IMR-90 (cell line): ENCODE data around the gene MAP6. TPM values are rescaled to one million over a fixed set of nuclear protein-coding genes. Genes with fewer than 3 reads are reported as not detected.
A peak's percentile ranks its signal among the peaks of the same experiment; 100 is the strongest.

Experiments used
- ATAC-seq: fragments of 200-7000 bp; cut with Tn5 transposase; 2 replicates; pipeline ENCODE4 v1.9.1; 2020; ENCODE audit warnings: low read depth, mild to moderate bottlenecking, moderate library complexity
- BruUV-seq: library from RNA; stranded (reverse); fragments of 400-500 nt; replicated peaks from 2 replicates; lab custom pipeline; 2021; lab: Mats Ljungman, UMichigan
- CTCF ChIA-PET: fragments of 300-600 bp; formaldehyde crosslinking; extraction: SDS; loops from one replicate; lab custom pipeline; 2021; ENCODE audit warnings: antibody characterized with exemption; lab: Yijun Ruan, JAX
- POLR2A ChIA-PET: fragments of 300-600 bp; sonication (Branson Sonifier 250); formaldehyde crosslinking; loops from one replicate; lab custom pipeline; 2022; ENCODE audit warnings: antibody characterized with exemption; ENCODE audit not compliant: unreplicated experiment; lab: Charles Lee
- DNase-seq: peaks from one replicate; pipeline ENCODE4 v3.0.0; 2013
- H2AFZ ChIP-seq: replicated peaks from 2 replicates; pipeline ENCODE3; 2013; ENCODE audit warnings: low read length, mild to moderate bottlenecking; ENCODE audit not compliant: poor library complexity
- H2AK5ac ChIP-seq: 2 replicates; pipeline ENCODE4 v1.6.1; 2013; ENCODE audit warnings: low read depth, low read length, inconsistent platforms
- H2AK9ac ChIP-seq: replicated peaks from 2 replicates; pipeline ENCODE3; 2013; ENCODE audit warnings: mild to moderate bottlenecking, low read depth, low read length, moderate library complexity; ENCODE audit not compliant: poor library complexity
- H2BK120ac ChIP-seq: 2 replicates; pipeline ENCODE4 v1.6.1; 2013; ENCODE audit warnings: low read depth, low read length, inconsistent platforms
- H2BK15ac ChIP-seq: 3 replicates; pipeline ENCODE4 v1.6.1; 2013; ENCODE audit warnings: low read depth, low read length, inconsistent platforms
- H2BK20ac ChIP-seq: 2 replicates; pipeline ENCODE4 v1.6.1; 2013; ENCODE audit warnings: low read depth, mild to moderate bottlenecking, inconsistent platforms, low read length, moderate library complexity
- H2BK5ac ChIP-seq: 2 replicates; pipeline ENCODE4 v1.6.1; 2013; ENCODE audit warnings: mild to moderate bottlenecking, low read depth, low read length, inconsistent platforms; ENCODE audit not compliant: poor library complexity, severe bottlenecking
- H3K14ac ChIP-seq: replicated peaks from 2 replicates; pipeline ENCODE4 v1.6.1; 2013; ENCODE audit warnings: low read depth, low read length, inconsistent platforms
- H3K18ac ChIP-seq: 2 replicates; pipeline ENCODE4 v1.6.1; 2013; ENCODE audit warnings: low read depth, low read length, control low read depth
- H3K23ac ChIP-seq: 2 replicates; pipeline ENCODE4 v1.6.1; 2013; ENCODE audit warnings: low read depth, low read length, inconsistent platforms
- H3K27ac ChIP-seq: 2 replicates; pipeline ENCODE4 v1.5.1; 2013; ENCODE audit warnings: mild to moderate bottlenecking, control low read depth, low read length; ENCODE audit not compliant: insufficient read depth
- H3K27me3 ChIP-seq: 2 replicates; pipeline ENCODE4 v1.6.1; 2013; ENCODE audit warnings: low read length; ENCODE audit not compliant: control insufficient read depth, insufficient read depth
- H3K36me3 ChIP-seq: 2 replicates; pipeline ENCODE4 v1.6.1; 2013; ENCODE audit warnings: low read length, mixed read lengths; ENCODE audit not compliant: control insufficient read depth, insufficient read depth
- H3K4ac ChIP-seq: 2 replicates; pipeline ENCODE4 v1.6.1; 2013; ENCODE audit warnings: low read depth, low read length, inconsistent platforms
- H3K4me1 ChIP-seq: 2 replicates; pipeline ENCODE4 v1.6.1; 2013; ENCODE audit warnings: low read length, mixed read lengths; ENCODE audit not compliant: control insufficient read depth, insufficient read depth
- H3K4me2 ChIP-seq: 2 replicates; pipeline ENCODE4 v1.6.1; 2013; ENCODE audit warnings: low read depth, mild to moderate bottlenecking, control low read depth, low read length, moderate library complexity
- H3K4me3 ChIP-seq: 2 replicates; pipeline ENCODE4 v1.5.1; 2013; ENCODE audit warnings: low read depth, mild to moderate bottlenecking, control low read depth, low read length, moderate library complexity; ENCODE audit not compliant: insufficient read depth
- H3K56ac ChIP-seq: 2 replicates; pipeline ENCODE4 v1.6.1; 2013; ENCODE audit warnings: low read length, inconsistent platforms; ENCODE audit not compliant: insufficient read depth; ENCODE audit errors: extremely low read depth
- H3K79me1 ChIP-seq, 2 experiments: 2 replicates each; pipeline ENCODE4 v1.6.1; 2013; ENCODE audit warnings: low read length in 2 of 2, inconsistent platforms in 1 of 2, low read depth in 1 of 2
- H3K9ac ChIP-seq: 2 replicates; pipeline ENCODE4 v1.6.1; 2013; ENCODE audit warnings: low read depth, low read length, control low read depth
- H3K9me1 ChIP-seq: 2 replicates; pipeline ENCODE4 v1.6.1; 2013; ENCODE audit warnings: low read length, inconsistent platforms; ENCODE audit not compliant: insufficient read depth
- H3K9me3 ChIP-seq: 2 replicates; pipeline ENCODE4 v1.6.1; 2013; ENCODE audit warnings: low read length; ENCODE audit not compliant: control insufficient read depth, insufficient read depth
- H4K20me1 ChIP-seq: 2 replicates; pipeline ENCODE4 v1.6.1; 2013; ENCODE audit warnings: low read length, inconsistent platforms; ENCODE audit not compliant: insufficient read depth
- H4K5ac ChIP-seq: 2 replicates; pipeline ENCODE4 v1.6.1; 2013; ENCODE audit warnings: mild to moderate bottlenecking, low read depth, low read length, control low read depth
- H4K8ac ChIP-seq, 2 experiments: 2 replicates each; pipeline ENCODE4 v1.6.1; 2013; ENCODE audit warnings: low read depth in 2 of 2, low read length in 2 of 2, control low read depth in 1 of 2, inconsistent platforms in 1 of 2
- H4K91ac ChIP-seq: 2 replicates; pipeline ENCODE4 v1.6.1; 2013; ENCODE audit warnings: low read depth, low read length, inconsistent platforms; ENCODE audit not compliant: insufficient read depth
- BHLHE40 ChIP-seq: fragments of 150-350 bp; IDR thresholded peaks from 2 replicates; pipeline ENCODE4 v1.6.1; 2016; ENCODE audit warnings: mild to moderate bottlenecking, low read depth, low read length
- CHD1 ChIP-seq: IDR thresholded peaks from 2 replicates; pipeline ENCODE4 v1.6.1; 2012; ENCODE audit warnings: low read depth, low read length, improper control_type of control experiment
- ELK1 ChIP-seq: fragments of 150-350 bp; IDR thresholded peaks from 2 replicates; pipeline ENCODE4 v1.6.1; 2016; ENCODE audit warnings: low read depth, mild to moderate bottlenecking, low read length, moderate library complexity, borderline replicate concordance
- FOS ChIP-seq: fragments of 150-350 bp; IDR thresholded peaks from 2 replicates; pipeline ENCODE4 v1.6.1; 2016; ENCODE audit warnings: low read depth, low read length
- MAFK ChIP-seq: IDR thresholded peaks from 2 replicates; pipeline ENCODE4 v1.6.1; 2012; ENCODE audit warnings: low read depth, low read length, improper control_type of control experiment
- RFX5 ChIP-seq: IDR thresholded peaks from 2 replicates; pipeline ENCODE4 v1.8.0; 2012; ENCODE audit warnings: low read depth, mild to moderate bottlenecking, low read length, moderate library complexity
- WGBS, 2 experiments: methylation state at CpG; one replicate each; pipeline versions ENCODE4 v1.1.5 to v1.1.7; 2013; ENCODE audit warnings: missing lambda C conversion rate in 2 of 2; ENCODE audit not compliant: insufficient read length in 1 of 2; ENCODE audit errors: extremely low coverage in 2 of 2; 5-methylcytosine and 5-hydroxymethylcytosine counted together
- dilution Hi-C: fragments of 300-500 bp; cut with HindIII; formaldehyde crosslinking; loops from one replicate; pipeline ENCODE4 v1.14.3; 2018; ENCODE audit warnings: low sequenced_read_pairs; ENCODE audit not compliant: unreplicated experiment
- in situ Hi-C: fragments of 300-500 bp; cut with MboI; formaldehyde crosslinking; loops from 3 replicates; pipeline ENCODE4 v1.14.3; 2019; ENCODE audit warnings: low sequenced_read_pairs, inconsistent platforms, mixed read lengths
- intact Hi-C: fragments of 100-400 bp; cut with micrococcal nuclease; formaldehyde crosslinking; loops from 2 replicates; pipeline ENCODE4 v1.10.0; 2022
- polyA plus RNA-seq, 3 experiments: library from polyadenylated mRNA; depleted of rRNA; stranded (reverse); fragments of >200 nt; gene quantifications; 2 replicates each; pipeline ENCODE4 v1.2.3, GENCODE V29; 2012; ENCODE audit warnings: low replicate concordance in 1 of 3
- total RNA-seq: library from RNA; depleted of rRNA; stranded (reverse); fragments of >200 nt; gene quantifications from 2 replicates; pipeline ENCODE4 v1.2.3, GENCODE V29; 2012

The MAP6 gene
- total and polyA plus RNA-seq, 2 of the 4 experiments (the other 2 are of a cell fraction), result 3.0 to 3.4 TPM

GRCh38 chr11:75659836-75660235 is 9.0 kb downstream of the MAP6 start:
- WGBS, 2 experiments, result no CpG with 5 or more reads among the region's 1 CpG
- Histone ChIP-seq H3K27ac (no peak overlapping the region), H3K18ac (no peak overlapping the region; the same call in 1 of the 2 replicates), H2BK20ac (no peak overlapping the region), H2AK9ac (no peak overlapping the region), H3K9me3 (no peaks in the 10 kb centered on the region), H3K4ac (no peak overlapping the region), H3K4me2 (no peak overlapping the region), H4K91ac (no peak overlapping the region), H3K9me1 (peaks cover 12% of the 10 kb centered on the region), H3K9ac (no peak overlapping the region), H4K5ac (no peak overlapping the region; the same call in 1 of the 2 replicates), H3K23ac (no peak overlapping the region), H3K4me3 (no peak overlapping the region), H2BK5ac (peak overlapping the region; percentile 13), H2BK15ac (no peak overlapping the region), H3K36me3 (no peaks in the 10 kb centered on the region), H2AFZ (no peak overlapping the region), H3K56ac (no peak overlapping the region), H3K4me1 (peaks cover 15% of the 10 kb centered on the region), H4K8ac (no peak overlapping the region), H3K79me1 (peaks cover 0 to 3% of the 10 kb centered on the region in 2 experiments; a peak in 1 of 4 replicates), H4K20me1 (no peaks in the 10 kb centered on the region), H2BK120ac (no peak overlapping the region), H3K27me3 (no peaks in the 10 kb centered on the region; the same call in 1 of the 2 replicates), H2AK5ac (no peak overlapping the region), H3K14ac (no peak overlapping the region)
- intact Hi-C loops, result loop anchor here (5.0 kb wide), 1 partner anchor 58 kb away; no protein-coding TSS in a partner anchor
- TF ChIP-seq RFX5 (no peak), FOS (no peak), ELK1 (no peak), BHLHE40 (no peak), CHD1 (no peak), MAFK (no peak)
- dilution Hi-C loops, result no loop called here
- POLR2A ChIA-PET, result no interaction called here
- in situ Hi-C loops, result no loop called here
- CTCF ChIA-PET, result interaction anchor here (0.6 kb wide), 1 partner anchor 161 kb away, joined by 5 read pairs; no protein-coding TSS in a partner anchor
- ATAC-seq, result no peak
- DNase-seq, result peak; percentile 19
- no TSS peak for BruUV-seq
